Activated CD8-positive, alpha-beta T cell treated with anti-CD3 and anti-CD28 coated beads for 36 hours (primary cell): ENCODE data around the gene ASPSCR1. TPM values are rescaled to one million over a fixed set of nuclear protein-coding genes. Genes with fewer than 3 reads are reported as not detected.

Experiments used
- ATAC-seq: fragments of 200-7000 bp; cut with Tn5 transposase; one replicate; pipeline ENCODE4 v1.10.0; 2021; ENCODE audit warnings: mild to moderate bottlenecking, moderate library complexity
- CTCF ChIA-PET: fragments of 350-600 bp; sonication (Branson Sonifier 250); formaldehyde crosslinking; loops from one replicate; lab custom pipeline; 2021; ENCODE audit warnings: antibody characterized with exemption; lab: Charles Lee
- POLR2A ChIA-PET: fragments of 350-600 bp; sonication (Branson Sonifier 250); formaldehyde crosslinking; loops from one replicate; lab custom pipeline; 2021; ENCODE audit warnings: antibody characterized with exemption; lab: Charles Lee
- DNase-seq: peaks from one replicate; pipeline ENCODE4 v3.0.0-alpha.2; 2020
- H3K27ac Mint-ChIP-seq: one replicate; pipeline ENCODE4 v1.8.0; 2021; ENCODE audit warnings: mild to moderate bottlenecking, mixed read lengths
- H3K27me3 Mint-ChIP-seq: one replicate; pipeline ENCODE4 v1.8.0; 2021; ENCODE audit warnings: mixed read lengths
- H3K36me3 Mint-ChIP-seq: one replicate; pipeline ENCODE4 v1.8.0; 2021; ENCODE audit warnings: low read depth, mixed read lengths
- H3K4me1 Mint-ChIP-seq: one replicate; pipeline ENCODE4 v1.8.0; 2021; ENCODE audit warnings: low read depth, mixed read lengths
- H3K4me3 Mint-ChIP-seq: one replicate; pipeline ENCODE4 v1.8.0; 2021; ENCODE audit warnings: mild to moderate bottlenecking, moderate library complexity, mixed read lengths
- H3K9me3 Mint-ChIP-seq: one replicate; pipeline ENCODE4 v1.8.0; 2021; ENCODE audit warnings: mixed read lengths
- intact Hi-C: fragments of 100-400 bp; cut with micrococcal nuclease; formaldehyde crosslinking; loops from one replicate; pipeline ENCODE4 v1.10.0; 2022
- total RNA-seq, 2 experiments: library from RNA; stranded (reverse); gene quantifications; one replicate each; pipeline ENCODE4 v1.2.3, GENCODE V29; 2021
- TF ChIP-seq, protein P1 (sequence below): fragments of 200-600 bp; IDR thresholded peaks from one replicate; pipeline ENCODE4 v1.8.0; 2022; ENCODE audit warnings: antibody characterized with exemption, mild to moderate bottlenecking

ASPSCR1 gene
- total RNA-seq, 2 experiments from 2014 or later = 18.7 to 24.5 TPM

DNA sequence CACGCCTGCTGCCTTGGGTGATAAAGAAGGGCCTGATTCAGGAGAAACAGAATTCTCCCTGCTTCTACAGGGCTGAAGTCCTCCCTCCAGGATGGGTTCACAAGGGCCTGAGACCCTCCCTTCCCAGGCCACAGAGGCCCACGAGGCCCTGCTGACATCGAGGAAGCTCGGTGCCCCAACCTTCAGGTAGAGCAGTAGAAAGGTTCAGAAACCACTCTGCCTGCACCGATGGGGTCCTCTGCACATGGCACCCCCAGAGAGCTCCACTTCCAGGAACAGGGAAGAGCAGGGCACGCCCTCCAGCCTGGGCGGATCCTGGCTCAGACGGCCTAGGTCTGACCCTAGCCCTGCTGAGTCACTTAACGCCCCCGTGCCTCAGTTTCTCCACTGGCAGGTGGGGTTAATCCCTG is 44.5 kb downstream of the ASPSCR1 start:
- ChIA-PET POLR2A (interaction anchor here (0.6 to 2.2 kb wide), 7 partner anchors 9 to 428 kb away, joined by 3 to 9 read pairs (median 3); partner anchors contain the start of gene ASPSCR1), CTCF (interaction anchor here (0.7 to 6.5 kb wide), 19 partner anchors 8 to 338 kb away, joined by 3 to 121 read pairs (median 4); partner anchors contain the start of genes ARL16, DCXR, HGS and MAFG)
- H3K4me1 Mint-ChIP-seq = peaks cover 12% of the 10 kb centered on the region
- ATAC-seq = no peak
- no peaks in the 10 kb centered on the region for H3K27me3 Mint-ChIP-seq
- no peak for DNase-seq
- intact Hi-C loops = loop anchor here (5.0 to 10.0 kb wide), 2 partner anchors 65 to 133 kb away; no protein-coding TSS in a partner anchor
- no peaks in the 10 kb centered on the region for H3K9me3 Mint-ChIP-seq
- H3K4me3 Mint-ChIP-seq = peak overlapping the region; percentile 89
- peaks cover 5% of the 10 kb centered on the region for H3K36me3 Mint-ChIP-seq
- TF ChIP-seq, protein P1, sequence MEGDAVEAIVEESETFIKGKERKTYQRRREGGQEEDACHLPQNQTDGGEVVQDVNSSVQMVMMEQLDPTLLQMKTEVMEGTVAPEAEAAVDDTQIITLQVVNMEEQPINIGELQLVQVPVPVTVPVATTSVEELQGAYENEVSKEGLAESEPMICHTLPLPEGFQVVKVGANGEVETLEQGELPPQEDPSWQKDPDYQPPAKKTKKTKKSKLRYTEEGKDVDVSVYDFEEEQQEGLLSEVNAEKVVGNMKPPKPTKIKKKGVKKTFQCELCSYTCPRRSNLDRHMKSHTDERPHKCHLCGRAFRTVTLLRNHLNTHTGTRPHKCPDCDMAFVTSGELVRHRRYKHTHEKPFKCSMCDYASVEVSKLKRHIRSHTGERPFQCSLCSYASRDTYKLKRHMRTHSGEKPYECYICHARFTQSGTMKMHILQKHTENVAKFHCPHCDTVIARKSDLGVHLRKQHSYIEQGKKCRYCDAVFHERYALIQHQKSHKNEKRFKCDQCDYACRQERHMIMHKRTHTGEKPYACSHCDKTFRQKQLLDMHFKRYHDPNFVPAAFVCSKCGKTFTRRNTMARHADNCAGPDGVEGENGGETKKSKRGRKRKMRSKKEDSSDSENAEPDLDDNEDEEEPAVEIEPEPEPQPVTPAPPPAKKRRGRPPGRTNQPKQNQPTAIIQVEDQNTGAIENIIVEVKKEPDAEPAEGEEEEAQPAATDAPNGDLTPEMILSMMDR = no peak
- peak overlapping the region; percentile 34 for H3K27ac Mint-ChIP-seq

DNA sequence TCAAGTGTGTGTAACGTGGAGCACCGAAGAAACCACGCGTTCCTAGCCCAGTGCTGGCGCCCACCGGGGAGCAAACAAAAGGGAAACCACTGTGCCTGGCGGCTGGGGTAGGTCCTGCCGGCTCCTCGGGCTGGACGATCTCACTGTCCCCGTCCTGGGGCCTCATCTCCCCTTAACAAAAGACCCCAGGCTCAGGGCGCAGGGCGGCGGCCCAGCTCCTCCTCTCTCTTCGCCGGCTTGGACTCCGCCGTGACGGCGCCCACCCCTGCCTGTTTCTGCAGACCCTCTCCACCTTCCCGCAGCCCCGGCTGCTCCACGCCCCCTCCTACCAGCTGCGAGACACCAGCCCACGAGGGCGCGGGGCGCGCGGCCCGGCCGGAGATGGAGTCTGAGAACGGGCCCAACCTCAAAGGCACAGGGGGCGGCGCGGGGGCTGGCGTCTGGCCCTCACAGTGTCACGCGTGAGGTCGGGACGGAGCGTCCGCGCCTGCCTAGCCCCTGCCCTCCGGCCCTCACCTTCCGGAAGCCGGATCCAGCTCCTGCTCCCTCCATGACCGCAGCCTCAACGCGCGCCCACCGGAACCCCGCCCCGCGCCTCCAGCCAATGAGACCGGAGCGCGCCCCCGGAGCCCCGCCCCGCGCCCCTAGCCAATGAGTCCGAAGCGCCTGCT is 45.0 kb downstream of the ASPSCR1 start, which contains the start of gene CENPX:
TSS of gene CENPX (minus strand) at position 569 of the 671 bp plus-strand sequence. CDS start at position 552, 17 bp downstream.
- H3K36me3 Mint-ChIP-seq = peaks cover 5% of the 10 kb centered on the region

DNA sequence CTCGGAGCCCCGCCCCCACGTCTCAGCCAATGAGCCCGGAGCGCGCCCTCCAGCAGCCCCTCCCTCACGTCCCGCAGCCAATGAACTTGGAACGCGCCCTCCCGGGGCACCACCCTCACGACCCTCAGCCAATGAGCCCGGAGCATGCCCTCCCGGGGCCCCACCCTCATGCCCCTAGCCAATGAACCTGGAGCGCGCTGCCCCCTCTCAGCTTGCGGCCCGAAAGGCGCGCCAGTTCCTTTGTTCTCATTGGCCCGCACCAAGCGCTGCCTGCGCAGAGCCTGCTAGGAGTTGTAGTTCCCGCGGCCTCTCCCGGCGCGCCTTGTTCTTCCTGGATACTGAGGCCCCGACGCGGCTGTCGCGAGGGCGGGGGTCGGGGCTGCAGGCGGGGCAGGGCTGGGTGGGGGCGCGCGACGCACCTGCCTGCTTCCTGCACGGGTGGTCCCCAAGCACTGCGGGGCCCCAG is 45.6 kb downstream of the ASPSCR1 start, which contains the start of gene LRRC45:
TSS of gene LRRC45 (plus strand) at position 325 of the 466 bp plus-strand sequence. CDS start 339 bp downstream, outside the sequence.
- peak within 1 kb of the TSS; percentile 34 for H3K27ac Mint-ChIP-seq
- ChIA-PET POLR2A (interaction anchor here (0.6 to 1.3 kb wide), 6 partner anchors 7 to 427 kb away, joined by 3 to 4 read pairs (median 4); no protein-coding TSS in a partner anchor), CTCF (interaction anchor here (1.0 to 6.5 kb wide), 9 partner anchors 10 to 339 kb away, joined by 3 to 121 read pairs (median 3); partner anchors contain the start of genes ARL16, DCXR, HGS and MAFG)
- H3K4me3 Mint-ChIP-seq = peak within 1 kb of the TSS; percentile 89
- H3K27me3 Mint-ChIP-seq = no peaks in the 10 kb centered on the region
- H3K4me1 Mint-ChIP-seq = peaks cover 12% of the 10 kb centered on the region
- TF ChIP-seq, protein P1 = no peak
- H3K9me3 Mint-ChIP-seq = no peaks in the 10 kb centered on the region
- peak; percentile 100 for DNase-seq
- peak; percentile 96 for ATAC-seq
- intact Hi-C loops = loop anchor here (5.0 to 10.0 kb wide), 2 partner anchors 66 to 132 kb away; no protein-coding TSS in a partner anchor
- H3K36me3 Mint-ChIP-seq = peaks cover 5% of the 10 kb centered on the region

More for the DNA sequence above, 45.0 kb downstream of the ASPSCR1 start, which contains the start of gene CENPX:
- peaks cover 12% of the 10 kb centered on the region for H3K4me1 Mint-ChIP-seq
- ChIA-PET CTCF (interaction anchor here (1.0 to 6.5 kb wide), 15 partner anchors 8 to 339 kb away, joined by 3 to 121 read pairs (median 6); partner anchors contain the start of genes ARL16, DCXR, HGS and MAFG), POLR2A (interaction anchor here (0.6 to 1.3 kb wide), 5 partner anchors 8 to 427 kb away, joined by 3 to 4 read pairs (median 4); no protein-coding TSS in a partner anchor)
- intact Hi-C loops = loop anchor here (5.0 to 10.0 kb wide), 2 partner anchors 65 to 132 kb away; no protein-coding TSS in a partner anchor
- DNase-seq (no peak), ATAC-seq (no peak)
- TF ChIP-seq, protein P1 = no peak
- peak within 1 kb of the TSS; percentile 89 for H3K4me3 Mint-ChIP-seq
- H3K9me3 Mint-ChIP-seq = no peaks in the 10 kb centered on the region
- no peaks in the 10 kb centered on the region for H3K27me3 Mint-ChIP-seq
- H3K27ac Mint-ChIP-seq = peak within 1 kb of the TSS; percentile 34

DNA sequence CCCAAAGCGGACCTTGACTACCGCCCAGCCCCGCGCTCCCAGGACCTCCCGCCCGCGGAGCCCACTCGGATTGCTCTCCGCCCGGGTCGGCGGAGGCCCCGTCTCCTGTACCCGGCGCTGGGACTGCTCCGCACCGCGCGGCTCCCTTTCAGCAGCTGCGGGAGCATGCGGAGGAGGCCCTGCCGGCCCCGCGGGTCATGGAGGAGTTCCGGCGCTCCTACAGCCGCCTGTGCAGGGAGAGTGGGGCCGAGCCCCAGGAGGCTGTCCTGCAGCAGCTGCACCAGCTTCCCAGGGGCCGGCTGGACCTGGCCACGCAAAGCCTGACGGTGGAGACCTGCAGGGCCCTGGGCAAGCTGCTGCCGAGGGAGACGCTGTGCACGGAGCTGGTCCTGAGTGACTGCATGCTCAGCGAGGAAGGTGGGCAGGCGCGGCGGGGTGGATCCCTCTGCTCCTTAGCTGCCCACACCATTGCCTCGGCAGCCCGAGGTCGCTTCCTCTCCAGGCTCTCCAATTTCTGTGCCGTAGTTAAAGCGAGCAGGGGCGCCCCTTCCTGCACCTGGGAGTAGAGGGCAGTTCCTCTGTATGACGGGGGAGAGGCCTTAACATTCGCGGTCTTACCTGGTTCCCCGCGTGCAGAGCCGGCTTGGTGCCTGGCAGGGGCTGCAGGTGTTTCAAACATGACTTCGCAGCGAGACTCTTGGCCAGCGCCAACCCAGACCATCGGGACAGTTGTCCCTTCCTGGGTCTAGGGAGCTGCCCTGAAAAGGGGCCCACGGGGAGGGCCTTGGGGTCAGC is 46.2 kb downstream of the ASPSCR1 start:
- H3K4me1 Mint-ChIP-seq = peaks cover 12% of the 10 kb centered on the region
- H3K4me3 Mint-ChIP-seq = peak overlapping the region; percentile 89
- no peak overlapping the region for H3K27ac Mint-ChIP-seq
- ChIA-PET POLR2A (interaction anchor here (0.6 to 1.2 kb wide), 3 partner anchors 12 to 388 kb away, joined by 4 read pairs; no protein-coding TSS in a partner anchor), CTCF (interaction anchor here (1.0 to 6.5 kb wide), 6 partner anchors 9 to 215 kb away, joined by 3 to 121 read pairs (median 4); partner anchors contain the start of genes DCXR, MAFG and NOTUM)
- intact Hi-C loops = loop anchor here (5.0 to 10.0 kb wide), 2 partner anchors 66 to 131 kb away; no protein-coding TSS in a partner anchor
- DNase-seq (peak; percentile 48), ATAC-seq (peak; percentile 0)
- no peaks in the 10 kb centered on the region for H3K27me3 Mint-ChIP-seq
- peaks cover 3% of the 10 kb centered on the region for H3K36me3 Mint-ChIP-seq
- no peaks in the 10 kb centered on the region for H3K9me3 Mint-ChIP-seq
- TF ChIP-seq, protein P1 = no peak
